NCI-H1694 (cell line): ENCODE measurements around the gene REXO5.
"Not testable (repeated sequence)": the region's sequence is repeated elsewhere in the genome, so short reads cannot be mapped to it uniquely, and the experiment has no call there.

Experiments used
- DNase-seq: peaks from one replicate; lab custom pipeline; 2025; lab: John Stamatoyannopoulos, UW

The REXO5 gene

GRCh38 chr16:20806168-20807050 lies at the start of gene REXO5, which contains the start of gene ERI2:
Gene REXO5 (plus strand): TSS chr16:20806527. CDS start chr16:20806954, 427 bp downstream.
Gene ERI2 (minus strand): TSS chr16:20806472. CDS start chr16:20806430, 42 bp downstream.
- DNase-seq, result peak; percentile 89

GRCh38 chr16:20760346-20760745 lies 46.0 kb upstream of the REXO5 start:
- no peak for DNase-seq

GRCh38 chr16:20761175-20761574 lies 45.2 kb upstream of the REXO5 start:
- no peak for DNase-seq

- DNase-seq, result no peak
Measured at GRCh38 chr16:20762404-20763123, 43.8 kb upstream of the REXO5 start.

- no peak for DNase-seq
Measured at GRCh38 chr16:20763461-20764232, 42.7 kb upstream of the REXO5 start, which contains the start of gene ACSM3. Gene ACSM3 (plus strand): TSS chr16:20764014. CDS start chr16:20770035, 6,021 bp downstream.

GRCh38 chr16:20764448-20764847 lies 41.9 kb upstream of the REXO5 start:
- DNase-seq, result not testable (repeated sequence)

- no peak for DNase-seq
Measured at GRCh38 chr16:20765732-20766131, 40.6 kb upstream of the REXO5 start.

GRCh38 chr16:20766294-20766693 lies 40.0 kb upstream of the REXO5 start:
- DNase-seq, result no peak

- no peak for DNase-seq
Measured at GRCh38 chr16:20767577-20767976, 38.8 kb upstream of the REXO5 start.

GRCh38 chr16:20768121-20768520 lies 38.2 kb upstream of the REXO5 start:
- no peak for DNase-seq

GRCh38 chr16:20768818-20769217 lies 37.5 kb upstream of the REXO5 start:
- no peak for DNase-seq

- no peak for DNase-seq
Measured at GRCh38 chr16:20773679-20774078, 32.6 kb upstream of the REXO5 start.

- DNase-seq, result peak; percentile 13
Measured at GRCh38 chr16:20774703-20775362, 31.5 kb upstream of the REXO5 start.

GRCh38 chr16:20781697-20782096 lies 24.6 kb upstream of the REXO5 start:
- no peak for DNase-seq

GRCh38 chr16:20782470-20782869 lies 23.9 kb upstream of the REXO5 start:
- DNase-seq, result no peak

GRCh38 chr16:20784204-20784603 lies 22.1 kb upstream of the REXO5 start:
- no peak for DNase-seq

- no peak for DNase-seq
Measured at GRCh38 chr16:20789130-20789529, 17.2 kb upstream of the REXO5 start.

GRCh38 chr16:20791923-20792612 lies 14.3 kb upstream of the REXO5 start:
- DNase-seq, result no peak

GRCh38 chr16:20798364-20798763 lies 8.0 kb upstream of the REXO5 start:
- DNase-seq, result no peak

- peak; percentile 14 for DNase-seq
Measured at GRCh38 chr16:20799599-20799998, 6.7 kb upstream of the REXO5 start.

- no peak for DNase-seq
Measured at GRCh38 chr16:20801278-20801677, 5.0 kb upstream of the REXO5 start.
